ENCODE measurements around the gene SAMD13. TPM values are rescaled to one million over a fixed set of nuclear protein-coding genes. Genes with fewer than 3 reads are reported as not detected.

The SAMD13 gene
- total RNA-seq, 1 experiment from 2014 or later = 2.2 TPM

DNA sequence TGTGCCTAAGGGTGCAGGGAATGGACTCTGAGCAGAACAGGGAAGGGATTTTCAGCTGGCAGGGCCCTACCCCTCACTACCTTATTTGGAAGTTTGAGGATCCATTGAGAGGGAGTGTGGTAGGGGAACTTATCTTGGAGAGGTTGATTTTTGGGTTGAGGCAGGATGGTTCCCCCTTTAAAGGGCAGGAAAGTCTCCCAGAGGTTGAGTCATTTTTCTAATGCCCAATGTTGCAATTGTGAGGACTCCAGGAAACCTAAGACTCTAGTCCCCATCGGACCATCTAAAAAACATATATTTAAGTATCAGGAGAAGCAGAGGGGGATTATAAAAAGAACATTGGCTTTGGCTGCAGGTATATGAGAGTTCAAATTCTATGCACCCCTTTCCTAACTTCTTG lies 47.3 kb downstream of the SAMD13 start:
- no peak for DNase-seq (ENCODE audit: low read depth, low spot score)
- no TSS peak for BruUV-seq (replicated peaks)
- POLR2A ChIA-PET = no interaction called here

GRCh38 chr1:84350104-84350503 lies 48.6 kb downstream of the SAMD13 start:
- Histone ChIP-seq H3K4me1 (ENCODE audit: control insufficient read depth, insufficient read depth, low read length) (no peaks in the 10 kb centered on the region; the same call in 1 of the 2 replicates), H3K27me3 (ENCODE audit: control insufficient read depth, insufficient read depth, low read length) (no peaks in the 10 kb centered on the region), H3K4me3 (ENCODE audit: low read depth in 2 of 2, low read length in 2 of 2) (no peak overlapping the region), H3K36me3 (ENCODE audit: control insufficient read depth, insufficient read depth, low read length) (no peaks in the 10 kb centered on the region), H3K9me3 (ENCODE audit: control insufficient read depth, insufficient read depth, low read depth, low read length) (no peaks in the 10 kb centered on the region), H3K27ac (ENCODE audit: low read length) (no peak overlapping the region)
- BruUV-seq (replicated peaks) = no TSS peak
- no peak for ATAC-seq
- no peak for TF ChIP-seq SIN3A (IDR thresholded peaks at IDR 0.05; ENCODE audit: borderline replicate concordance, insufficient read depth, low read depth, low read length)
- TF ChIP-seq POLR2AphosphoS5 (IDR thresholded peaks at IDR 0.05; ENCODE audit: low read depth, low read length) = no peak
- TF ChIP-seq CTCF (IDR thresholded peaks at IDR 0.05) = no peak
- TF ChIP-seq REST (IDR thresholded peaks at IDR 0.05; ENCODE audit: insufficient read depth in 1 of 2, low read depth in 2 of 2, low read length in 1 of 2) = no peak
- TF ChIP-seq TCF7L2 (IDR thresholded peaks at IDR 0.05; ENCODE audit: low read depth, low read length) = no peak
- DNase-seq (ENCODE audit: low read depth, low spot score) = no peak
- in situ Hi-C loops (cut with HindIII; ENCODE audit: low pct_unique_long_range_greater_than_20kb, low sequenced_read_pairs) = no loop called here
- ChIA-PET POLR2A (no interaction called here), CTCF (no interaction called here)
- intact Hi-C loops (cut with micrococcal nuclease; ENCODE audit: unreplicated experiment) = no loop called here

More for the DNA sequence above, 47.3 kb downstream of the SAMD13 start:
- Histone ChIP-seq H3K4me3 (ENCODE audit: low read depth in 2 of 2, low read length in 2 of 2) (no peak overlapping the region), H3K36me3 (ENCODE audit: control insufficient read depth, insufficient read depth, low read length) (no peaks in the 10 kb centered on the region), H3K4me1 (ENCODE audit: control insufficient read depth, insufficient read depth, low read length) (no peaks in the 10 kb centered on the region; the same call in 1 of the 2 replicates), H3K27ac (ENCODE audit: low read length) (no peak overlapping the region), H3K27me3 (ENCODE audit: control insufficient read depth, insufficient read depth, low read length) (no peaks in the 10 kb centered on the region), H3K9me3 (ENCODE audit: control insufficient read depth, insufficient read depth, low read depth, low read length) (no peaks in the 10 kb centered on the region)
- no peak for ATAC-seq
- CTCF ChIA-PET = no interaction called here
- in situ Hi-C loops (cut with HindIII; ENCODE audit: low pct_unique_long_range_greater_than_20kb, low sequenced_read_pairs) (no loop called here), intact Hi-C loops (cut with micrococcal nuclease; ENCODE audit: unreplicated experiment) (no loop called here)
- TF ChIP-seq POLR2AphosphoS5 (IDR thresholded peaks at IDR 0.05; ENCODE audit: low read depth, low read length) (no peak), CTCF (IDR thresholded peaks at IDR 0.05) (no peak; the same call in 1 of the 2 replicates), TCF7L2 (IDR thresholded peaks at IDR 0.05; ENCODE audit: low read depth, low read length) (no peak), REST (IDR thresholded peaks at IDR 0.05; ENCODE audit: insufficient read depth in 1 of 2, low read depth in 2 of 2, low read length in 1 of 2) (no peak), SIN3A (IDR thresholded peaks at IDR 0.05; ENCODE audit: borderline replicate concordance, insufficient read depth, low read depth, low read length) (no peak)

All from Panc1 (cell line).